ENCODE data around the gene C9orf85.

- TF ChIP-seq ATF3 (IDR thresholded peaks at IDR 0.05; ENCODE audit: insufficient read depth, low read depth, low read length) (no peak), CTCF (IDR thresholded peaks at IDR 0.05; ENCODE audit: control extremely low read depth in 1 of 3, insufficient read depth in 1 of 3, low read depth in 1 of 3, low read length in 3 of 3) (no peak), POLR2A (IDR thresholded peaks at IDR 0.05; ENCODE audit: control extremely low read depth in 1 of 2, low read depth in 2 of 2, low read length in 2 of 2) (0 out of 3 replicates have a peak, but pooled peaks of 1 of the 2 experiments have one; percentile 27), BRCA1 (IDR thresholded peaks at IDR 0.05; ENCODE audit: low read depth, low read length) (no peak), NRF1 (IDR thresholded peaks at IDR 0.05; ENCODE audit: low read depth, low read length) (no peak), TEAD4 (IDR thresholded peaks at IDR 0.05; ENCODE audit: low read depth, low read length) (no peak), MAX (IDR thresholded peaks at IDR 0.05) (no peak), JUN (IDR thresholded peaks at IDR 0.05; ENCODE audit: low read depth, low read length) (no peak), CEBPB (IDR thresholded peaks at IDR 0.05; ENCODE audit: low read depth, low read length) (no peak), HDAC6 (IDR thresholded peaks at IDR 0.05; ENCODE audit: low read depth, low read length) (no peak), EP300 (IDR thresholded peaks at IDR 0.05; ENCODE audit: borderline replicate concordance in 1 of 2, low read depth in 2 of 2, low read length in 2 of 2) (peak in 1 of 2 experiments; percentile 35; a peak in 1 of 3 replicates)
These were observed 55.2 kb downstream of the C9orf85 start for GRCh38 chr9:71966601-71967000.
